HCT116 (cell line): ENCODE data around the gene PCBP3. TPM values are rescaled to one million over a fixed set of nuclear protein-coding genes. Genes with fewer than 3 reads are reported as not detected.

Experiments
- ATAC-seq: fragments of 200-7000 bp; cut with Tn5 transposase; 2 replicates; pipeline ENCODE4 v1.9.1; 2020; ENCODE audit warnings: mild to moderate bottlenecking, moderate library complexity
- BruUV-seq: library from RNA; stranded (reverse); fragments of 400-500 nt; replicated peaks from 2 replicates; lab custom pipeline; 2021; lab: Mats Ljungman, UMichigan
- CTCF ChIA-PET: fragments of 300-600 bp; sonication (Branson Sonifier 250); formaldehyde crosslinking; loops from one replicate; lab custom pipeline; 2021; ENCODE audit warnings: antibody characterized with exemption; lab: Charles Lee
- POLR2A ChIA-PET: fragments of 300-600, 350-600 bp; sonication (Branson Sonifier 250); formaldehyde crosslinking; loops from one replicate; lab custom pipeline; 2021; ENCODE audit warnings: antibody characterized with exemption; lab: Charles Lee
- RAD21 ChIA-PET, 2 experiments: fragments of 300-600 bp; sonication (Branson Sonifier 250); formaldehyde crosslinking; loops; one replicate each; lab custom pipeline; 2023; ENCODE audit warnings: low total read pairs in 2 of 2; ENCODE audit not compliant: uncharacterized antibody in 2 of 2, unreplicated experiment in 2 of 2, low non-redundant PET in 1 of 2; lab: Charles Lee
- DNase-seq: peaks from one replicate; pipeline ENCODE4 v3.0.0-alpha.2; 2010; ENCODE audit warnings: low read depth, low spot score
- H2AFZ ChIP-seq: fragments of 200-600 bp; shearing (Covaris generic), sonication (generic); 2 replicates; pipeline ENCODE4 v1.6.1; 2017; ENCODE audit warnings: low read depth, mixed run types, mixed read lengths, antibody characterized with exemption, low read length; ENCODE audit not compliant: poor library complexity, severe bottlenecking
- H3K27ac ChIP-seq: 2 replicates; pipeline ENCODE4 v1.5.1; 2012; ENCODE audit warnings: low read depth, low read length
- H3K27me3 ChIP-seq: fragments of 200-600 bp; sonication (generic); 2 replicates; pipeline ENCODE4 v1.6.1; 2016; ENCODE audit warnings: mixed run types, low read length, mixed read lengths; ENCODE audit not compliant: insufficient read depth
- H3K36me3 ChIP-seq, 2 experiments: fragments of 200-500 bp in 1 of 2; fragments of 200-600 bp in 1 of 2; sonication (Bioruptor generic) in 1 of 2; sonication (generic) in 1 of 2; 2 replicates each; pipeline versions ENCODE4 v1.5.1 to v1.6.1; 2014 to 2016; ENCODE audit warnings: low read length in 2 of 2, inconsistent platforms in 1 of 2, mixed read lengths in 1 of 2, mixed run types in 1 of 2; ENCODE audit not compliant: insufficient read depth in 2 of 2, control insufficient read depth in 1 of 2
- H3K4me1 ChIP-seq, 2 experiments: fragments of 200-600 bp in 1 of 2; sonication (generic) in 1 of 2; 2 replicates each; pipeline versions ENCODE4 v1.5.1 to v1.6.1; 2012 to 2017; ENCODE audit warnings: low read length in 2 of 2, inconsistent platforms in 1 of 2, mild to moderate bottlenecking in 1 of 2, mixed read lengths in 1 of 2, mixed run types in 1 of 2, moderate library complexity in 1 of 2; ENCODE audit not compliant: insufficient read depth in 2 of 2, control insufficient read depth in 1 of 2
- H3K4me2 ChIP-seq: fragments of 200-600 bp; sonication (generic); 2 replicates; pipeline ENCODE4 v1.6.1; 2017; ENCODE audit warnings: mixed run types, low read length, mixed read lengths
- H3K4me3 ChIP-seq, 2 experiments: fragments of 200-600 bp in 1 of 2; sonication (generic) in 1 of 2; replicated peaks in 1 of 2; 2 replicates each; pipeline ENCODE4 v1.5.1; 2011 to 2016; ENCODE audit warnings: low read length in 2 of 2, control low read depth in 1 of 2, low read depth in 1 of 2, mild to moderate bottlenecking in 1 of 2, mixed read lengths in 1 of 2, mixed run types in 1 of 2
- H3K79me2 ChIP-seq: fragments of 200-600 bp; sonication (generic); 2 replicates; pipeline ENCODE4 v1.6.1; 2017; ENCODE audit warnings: mild to moderate bottlenecking, mixed run types, low read length, moderate library complexity, mixed read lengths; ENCODE audit not compliant: insufficient read depth
- H3K9ac ChIP-seq: fragments of 200-600 bp; sonication (generic); 2 replicates; pipeline ENCODE4 v1.6.1; 2016; ENCODE audit warnings: low read length, mixed read lengths
- H3K9me2 ChIP-seq: fragments of 200-600 bp; sonication (generic), shearing (Covaris generic); 2 replicates; pipeline ENCODE4 v1.6.1; 2017; ENCODE audit warnings: mixed run types, mild to moderate bottlenecking, moderate library complexity; ENCODE audit not compliant: insufficient read depth
- H3K9me3 ChIP-seq, 2 experiments: fragments of 200-500 bp in 1 of 2; fragments of 200-600 bp in 1 of 2; sonication (Bioruptor generic) in 1 of 2; sonication (generic) in 1 of 2; 2 replicates each; pipeline ENCODE4 v1.6.1; 2014 to 2017; ENCODE audit warnings: low read length in 2 of 2, mixed read lengths in 2 of 2, inconsistent platforms in 1 of 2, low read depth in 1 of 2, mild to moderate bottlenecking in 1 of 2, mixed run types in 1 of 2, moderate library complexity in 1 of 2; ENCODE audit not compliant: control insufficient read depth in 1 of 2, insufficient read depth in 1 of 2
- H4K20me1 ChIP-seq: fragments of 200-600 bp; sonication (generic), shearing (Covaris generic); 2 replicates; pipeline ENCODE4 v1.6.1; 2017; ENCODE audit warnings: mixed run types, mild to moderate bottlenecking, moderate library complexity; ENCODE audit not compliant: insufficient read depth
- CBX3 ChIP-seq: IDR thresholded peaks from 2 replicates; pipeline ENCODE4 v1.6.1; 2012; ENCODE audit warnings: low read depth
- CEBPB ChIP-seq: IDR thresholded peaks from 2 replicates; pipeline ENCODE4 v1.6.1; 2012; ENCODE audit warnings: low read depth
- EGR1 ChIP-seq: IDR thresholded peaks from 2 replicates; pipeline ENCODE4 v1.6.1; 2012; ENCODE audit warnings: low read depth
- ELF1 ChIP-seq: IDR thresholded peaks from 2 replicates; pipeline ENCODE4 v1.6.1; 2012; ENCODE audit warnings: low read depth, borderline replicate concordance
- EZH2 ChIP-seq: fragments of 200-600 bp; sonication (generic); IDR thresholded peaks from 2 replicates; pipeline ENCODE4 v1.6.1; 2017; ENCODE audit warnings: antibody characterized with exemption, mixed run types
- EZH2phosphoT487 ChIP-seq: fragments of 200-600 bp; IDR thresholded peaks from 2 replicates; pipeline ENCODE4 v1.6.1; 2018; ENCODE audit warnings: antibody characterized with exemption, borderline replicate concordance
- MAX ChIP-seq: IDR thresholded peaks from 2 replicates; pipeline ENCODE4 v1.6.1; 2012
- POLR2A ChIP-seq: IDR thresholded peaks from 2 replicates; pipeline ENCODE4 v1.7.0; 2011; ENCODE audit warnings: borderline replicate concordance; ENCODE audit not compliant: insufficient read depth, insufficient read length; ENCODE audit errors: extremely low read depth
- POLR2AphosphoS5 ChIP-seq: IDR thresholded peaks from 2 replicates; pipeline ENCODE4 v1.6.1; 2011; ENCODE audit warnings: mild to moderate bottlenecking, low read depth, low read length, moderate library complexity
- REST ChIP-seq: IDR thresholded peaks from 2 replicates; pipeline ENCODE4 v1.6.1; 2012; ENCODE audit warnings: low read depth
- SIN3A ChIP-seq: IDR thresholded peaks from 2 replicates; pipeline ENCODE4 v1.6.1; 2012; ENCODE audit warnings: low read depth
- SP1 ChIP-seq: IDR thresholded peaks from 2 replicates; pipeline ENCODE4 v1.6.1; 2012; ENCODE audit warnings: low read depth
- SRF ChIP-seq: IDR thresholded peaks from 2 replicates; pipeline ENCODE4 v1.6.1; 2012; ENCODE audit warnings: low read depth
- YY1 ChIP-seq: IDR thresholded peaks from 2 replicates; pipeline ENCODE4 v1.6.1; 2011; ENCODE audit warnings: low read length, low read depth, moderate library complexity, mild to moderate bottlenecking; ENCODE audit not compliant: insufficient replicate concordance; ENCODE audit errors: extremely low read depth
- ZNF274 ChIP-seq: fragments of 200-500 bp; sonication (Bioruptor generic); IDR thresholded peaks from 2 replicates; pipeline ENCODE4 v1.6.1; 2014; ENCODE audit warnings: mild to moderate bottlenecking, low read depth, low read length, inconsistent platforms
- intact Hi-C: fragments of 100-400 bp; cut with micrococcal nuclease; formaldehyde crosslinking; loops from 2 replicates; pipeline ENCODE4 v1.10.0; 2022
- total RNA-seq: library from RNA; stranded (reverse); gene quantifications from one replicate; pipeline ENCODE4 v1.2.1, GENCODE V29; 2021; ENCODE audit not compliant: unreplicated experiment

The PCBP3 gene
- total RNA-seq, 1 experiment from 2014 or later, result 3.1 TPM

- no peak for ATAC-seq
- Histone ChIP-seq H3K27ac (no peak overlapping the region), H3K27me3 (no peaks in the 10 kb centered on the region), H3K9ac (no peak overlapping the region), H3K9me3 (no peaks in the 10 kb centered on the region), H2AFZ (no peak overlapping the region), H3K4me2 (no peak overlapping the region), H3K4me1 (no peaks in the 10 kb centered on the region)
- intact Hi-C loops, result no loop called here
- no peak for DNase-seq
- POLR2A ChIA-PET, result no interaction called here
- RAD21 ChIA-PET, result no interaction called here
- BruUV-seq, result no TSS peak
- TF ChIP-seq MAX (no peak), ELF1 (no peak), SP1 (no peak), EZH2phosphoT487 (no peak), EZH2 (no peak), ZNF274 (no peak), CBX3 (no peak), POLR2A (no peak), SIN3A (no peak), YY1 (no peak)
- TF ChIP-seq, all 23 proteins: peak for 0
- CTCF ChIA-PET, result no interaction called here
- Histone ChIP-seq H3K9me2 (no peaks in the 10 kb centered on the region), H3K79me2 (no peaks in the 10 kb centered on the region), H4K20me1 (no peaks in the 10 kb centered on the region), H3K4me3 (no peak overlapping the region), H3K36me3 (no peaks in the 10 kb centered on the region)
These were observed 314.0 kb downstream of the PCBP3 start for GRCh38 chr21:45957551-45957950.

GRCh38 chr21:45957981-45958600, 314.6 kb downstream of the PCBP3 start:
- POLR2A ChIA-PET, result interaction anchor here (0.6 kb wide), 1 partner anchor 23 kb away, joined by 3 read pairs; the partner anchor contains the start of gene COL6A1
- TF ChIP-seq POLR2A, result no peak
- TF ChIP-seq SP1, result no peak
- TF ChIP-seq MAX, result no peak
- no peak for TF ChIP-seq REST
- no peak for TF ChIP-seq POLR2AphosphoS5
- no peak for TF ChIP-seq CEBPB
- no peak for TF ChIP-seq EGR1
- no peak for TF ChIP-seq SRF
- no peak for TF ChIP-seq ZNF274

More at GRCh38 chr21:45957981-45958600, 314.6 kb downstream of the PCBP3 start:
- Histone ChIP-seq H3K79me2 (no peaks in the 10 kb centered on the region), H3K27ac (no peak overlapping the region), H3K27me3 (no peaks in the 10 kb centered on the region), H3K36me3 (no peaks in the 10 kb centered on the region), H2AFZ (no peak overlapping the region), H3K9me2 (no peaks in the 10 kb centered on the region), H3K9me3 (no peaks in the 10 kb centered on the region), H4K20me1 (no peaks in the 10 kb centered on the region), H3K4me1 (no peaks in the 10 kb centered on the region), H3K9ac (no peak overlapping the region), H3K4me3 (no peak overlapping the region), H3K4me2 (no peak overlapping the region)
- DNase-seq (no peak), ATAC-seq (no peak)
- ChIA-PET RAD21 (no interaction called here), CTCF (no interaction called here)
- BruUV-seq, result no TSS peak
- intact Hi-C loops, result no loop called here
